HEK293 (cell line): ENCODE results near the gene POLR1G.
A peak's percentile ranks its signal among the peaks of the same experiment; 100 is the strongest.

Experiments used
- CTCF ChIA-PET: fragments of 350-600 bp; formaldehyde crosslinking; extraction: SDS; loops from one replicate; lab custom pipeline; 2021; ENCODE audit warnings: antibody characterized with exemption; lab: Yijun Ruan, JAX
- POLR2A ChIA-PET: fragments of 300-600 bp; formaldehyde crosslinking; extraction: SDS; loops from one replicate; lab custom pipeline; 2020; ENCODE audit warnings: antibody characterized with exemption, inconsistent platforms; lab: Yijun Ruan, JAX
- H3K27ac ChIP-seq: fragments of 200-500 bp; sonication (Bioruptor generic); 2 replicates; pipeline ENCODE4 v1.5.1; 2014; ENCODE audit warnings: low read depth, low read length, control low read depth, inconsistent platforms; ENCODE audit errors: extremely low read depth
- H3K36me3 ChIP-seq, 2 experiments: fragments of 200-500 bp in 1 of 2; sonication (Bioruptor generic) in 1 of 2; 1 replicate in 1 of 2; 2 replicates in 1 of 2; pipeline ENCODE4 v1.5.1; 2014 to 2017; ENCODE audit warnings: inconsistent platforms in 2 of 2, low read length in 2 of 2; ENCODE audit not compliant: control insufficient read depth in 2 of 2, insufficient read depth in 1 of 2
- H3K4me1 ChIP-seq: fragments of 200-500 bp; sonication (Bioruptor generic); 2 replicates; pipeline ENCODE4 v1.5.1; 2014; ENCODE audit warnings: mild to moderate bottlenecking, low read length, inconsistent platforms; ENCODE audit not compliant: control insufficient read depth, insufficient read depth
- H3K4me3 ChIP-seq: 2 replicates; pipeline ENCODE4 v1.5.1; 2011; ENCODE audit warnings: low read depth, mild to moderate bottlenecking, control low read depth, low read length, moderate library complexity
- H3K9me3 ChIP-seq: fragments of 200-500 bp; sonication (Bioruptor generic); 2 replicates; pipeline ENCODE4 v1.5.1; 2014; ENCODE audit warnings: low read depth, low read length, inconsistent platforms; ENCODE audit not compliant: control insufficient read depth, insufficient read depth
- CTCF ChIP-seq: fragments of 450-650 bp; formaldehyde crosslinking; IDR thresholded peaks from 2 replicates; pipeline ENCODE4 v1.5.1; 2016; ENCODE audit warnings: missing biosample characterization, missing genetic modification characterization
- GLIS2 ChIP-seq: fragments of 450-650 bp; formaldehyde crosslinking; IDR thresholded peaks from 2 replicates; pipeline ENCODE4 v1.5.1; 2016; ENCODE audit warnings: missing biosample characterization, missing genetic modification characterization
- IKZF3 ChIP-seq: fragments of 450-650 bp; IDR thresholded peaks from 2 replicates; pipeline ENCODE4 v1.5.0; 2018; ENCODE audit warnings: missing biosample characterization, mild to moderate bottlenecking, missing genetic modification characterization, moderate library complexity
- KLF1 ChIP-seq: fragments of 450-650 bp; formaldehyde crosslinking; IDR thresholded peaks from 2 replicates; pipeline ENCODE4 v1.5.1; 2016; ENCODE audit warnings: missing biosample characterization, missing genetic modification characterization
- KLF17 ChIP-seq: fragments of 450-650 bp; formaldehyde crosslinking; IDR thresholded peaks from 2 replicates; pipeline ENCODE4 v1.5.1; 2016; ENCODE audit warnings: missing biosample characterization, missing genetic modification characterization
- KLF7 ChIP-seq: fragments of 450-650 bp; formaldehyde crosslinking; IDR thresholded peaks from 2 replicates; pipeline ENCODE4 v1.5.1; 2016; ENCODE audit warnings: missing biosample characterization, missing genetic modification characterization, borderline replicate concordance
- KLF8 ChIP-seq: fragments of 450-650 bp; formaldehyde crosslinking; IDR thresholded peaks from 2 replicates; pipeline ENCODE4 v1.5.1; 2016; ENCODE audit warnings: missing biosample characterization, missing genetic modification characterization
- KLF9 ChIP-seq: fragments of 450-650 bp; formaldehyde crosslinking; IDR thresholded peaks from 2 replicates; pipeline ENCODE4 v1.5.1; 2016; ENCODE audit warnings: missing biosample characterization, missing genetic modification characterization, low read depth
- MEIS1 ChIP-seq: sonication (generic); formaldehyde crosslinking; IDR thresholded peaks from 2 replicates; pipeline ENCODE4 v1.8.1; 2022; ENCODE audit warnings: missing genetic modification reagents, mild to moderate bottlenecking, borderline replicate concordance
- MZF1 ChIP-seq: fragments of 450-650 bp; formaldehyde crosslinking; IDR thresholded peaks from 2 replicates; pipeline ENCODE4 v1.5.1; 2017; ENCODE audit warnings: missing biosample characterization, missing genetic modification characterization, borderline replicate concordance
- PRDM10 ChIP-seq: fragments of 450-650 bp; formaldehyde crosslinking; IDR thresholded peaks from 2 replicates; pipeline ENCODE4 v1.5.1; 2016; ENCODE audit warnings: missing biosample characterization, missing genetic modification characterization
- REPIN1 ChIP-seq: fragments of 450-650 bp; formaldehyde crosslinking; IDR thresholded peaks from 2 replicates; pipeline ENCODE4 v1.5.1; 2017; ENCODE audit warnings: missing biosample characterization, missing genetic modification characterization, low read depth
- SCRT1 ChIP-seq: fragments of 450-650 bp; formaldehyde crosslinking; IDR thresholded peaks from 2 replicates; pipeline ENCODE4 v1.5.1; 2016; ENCODE audit warnings: missing biosample characterization, missing genetic modification characterization, borderline replicate concordance
- SP2 ChIP-seq: fragments of 450-650 bp; formaldehyde crosslinking; IDR thresholded peaks from 2 replicates; pipeline ENCODE4 v1.5.1; 2016; ENCODE audit warnings: missing biosample characterization, missing genetic modification characterization
- ZBTB11 ChIP-seq: fragments of 450-650 bp; formaldehyde crosslinking; conservative IDR thresholded peaks from 2 replicates; pipeline ENCODE4 v1.5.1; 2016; ENCODE audit warnings: low read depth, missing biosample characterization, missing genetic modification characterization
- ZBTB20 ChIP-seq: fragments of 450-650 bp; formaldehyde crosslinking; IDR thresholded peaks from 2 replicates; pipeline ENCODE4 v1.5.1; 2016; ENCODE audit warnings: missing biosample characterization, missing genetic modification characterization
- ZBTB26 ChIP-seq: fragments of 450-650 bp; formaldehyde crosslinking; optimal IDR thresholded peaks from 2 replicates; pipeline ENCODE3; 2016; ENCODE audit warnings: missing biosample characterization, mild to moderate bottlenecking, missing genetic modification characterization
- ZNF274 ChIP-seq, 2 experiments: fragments of 200-500 bp in 1 of 2; fragments of 450-650 bp in 1 of 2; sonication (Bioruptor generic) in 1 of 2; formaldehyde crosslinking in 1 of 2; IDR thresholded peaks; 2 replicates each; pipeline versions ENCODE4 v1.5.1 to v1.6.1; 2014 to 2016; ENCODE audit warnings: borderline replicate concordance in 1 of 2, inconsistent platforms in 1 of 2, low read length in 1 of 2, missing biosample characterization in 1 of 2, missing genetic modification characterization in 1 of 2
- ZNF558 ChIP-seq: fragments of 450-650 bp; formaldehyde crosslinking; IDR thresholded peaks from 2 replicates; pipeline ENCODE4 v1.5.1; 2016; ENCODE audit warnings: missing biosample characterization, missing genetic modification characterization
- ZNF580 ChIP-seq: fragments of 450-650 bp; formaldehyde crosslinking; IDR thresholded peaks from 2 replicates; pipeline ENCODE4 v1.5.1; 2016; ENCODE audit warnings: missing biosample characterization, missing genetic modification characterization
- ZNF596 ChIP-seq: fragments of 450-650 bp; IDR thresholded peaks from 2 replicates; pipeline ENCODE4 v1.5.0; 2018; ENCODE audit warnings: missing biosample characterization, mild to moderate bottlenecking, missing genetic modification characterization, moderate library complexity
- ZNF629 ChIP-seq: fragments of 450-650 bp; formaldehyde crosslinking; IDR thresholded peaks from 2 replicates; pipeline ENCODE4 v1.5.1; 2017; ENCODE audit warnings: missing biosample characterization, missing genetic modification characterization

POLR1G gene

GRCh38 chr19:45404557-45405434, 1.6 kb upstream of the POLR1G start, which contains the start of gene PPP1R13L:
PPP1R13L (minus strand) TSS chr19:45405069; CDS start chr19:45398318, 6,751 bp downstream.
- Histone ChIP-seq H3K27ac (peak within 1 kb of the TSS; percentile 96), H3K9me3 (no peaks in the 10 kb centered on the region), H3K36me3 (peaks cover 0 to 8% of the 10 kb centered on the region in 2 experiments; a peak in 2 of 3 replicates), H3K4me1 (0 out of 2 replicates have a peak, but pooled peaks cover 7% of the 10 kb centered on the region), H3K4me3 (peak within 1 kb of the TSS; percentile 82)
- CTCF ChIA-PET, result interaction anchor here (0.6 to 3.7 kb wide), 16 partner anchors 11 to 636 kb away, joined by 3 to 32 read pairs (median 4); no protein-coding TSS in a partner anchor
- POLR2A ChIA-PET, result interaction anchor here (0.6 to 2.3 kb wide), 4 partner anchors 10 to 81 kb away, joined by 3 to 7 read pairs (median 5); no protein-coding TSS in a partner anchor
- TF ChIP-seq SP2 (tag by site-specific recombination) (peak; percentile 61), ZBTB26 (tag by site-specific recombination) (peak; percentile 21), KLF7 (tag by site-specific recombination) (peak; percentile 69; the same call in 1 of the 2 replicates), PRDM10 (no peak; the same call in none of the 2 replicates), KLF9 (tag by site-specific recombination) (peak; percentile 71), ZNF596 (tag by site-specific recombination) (no peak), MZF1 (tag by site-specific recombination) (peak; percentile 58; the same call in 1 of the 2 replicates), KLF17 (tag by site-specific recombination) (0 out of 2 replicates have a peak, but pooled peaks have one; percentile 42), ZBTB20 (tag by site-specific recombination) (peak; percentile 18; the same call in 1 of the 2 replicates), ZNF629 (tag by site-specific recombination) (0 out of 2 replicates have a peak, but pooled peaks have one; percentile 10), KLF1 (tag by site-specific recombination) (peak; percentile 40), ZNF580 (tag by site-specific recombination) (peak; percentile 92), ZNF558 (no peak), MEIS1 (CRISPR knock-in tag) (no peak), SCRT1 (tag by site-specific recombination) (0 out of 2 replicates have a peak, but pooled peaks have one; percentile 19), REPIN1 (tag by site-specific recombination) (no peak), KLF8 (tag by site-specific recombination) (peak; percentile 52; the same call in 1 of the 2 replicates), IKZF3 (peak; percentile 38; the same call in 1 of the 2 replicates), GLIS2 (no peak), CTCF (no peak), ZBTB11 (no peak), ZNF274 (IDR thresholded peaks at IDR 0.05; ENCODE audit: low read length) (no peak), ZNF274 (tag by site-specific recombination; IDR thresholded peaks at IDR 0.05; ENCODE audit: borderline replicate concordance) (no peak)
